GM21737 (cell line): ENCODE results near the gene FASTKD1.
A peak's percentile ranks its signal among the peaks of the same experiment; 100 is the strongest.
"Not testable (repeated sequence)": the region's sequence is repeated elsewhere in the genome, so short reads cannot be mapped to it uniquely, and the experiment has no call there.

Experiments
- ATAC-seq: cut with Tn5 transposase; IDR thresholded peaks from one replicate; pipeline ENCODE4 v1.9.1; 2021; ENCODE audit warnings: mild to moderate bottlenecking, moderate library complexity; ENCODE audit not compliant: unreplicated experiment

Gene FASTKD1

DNA sequence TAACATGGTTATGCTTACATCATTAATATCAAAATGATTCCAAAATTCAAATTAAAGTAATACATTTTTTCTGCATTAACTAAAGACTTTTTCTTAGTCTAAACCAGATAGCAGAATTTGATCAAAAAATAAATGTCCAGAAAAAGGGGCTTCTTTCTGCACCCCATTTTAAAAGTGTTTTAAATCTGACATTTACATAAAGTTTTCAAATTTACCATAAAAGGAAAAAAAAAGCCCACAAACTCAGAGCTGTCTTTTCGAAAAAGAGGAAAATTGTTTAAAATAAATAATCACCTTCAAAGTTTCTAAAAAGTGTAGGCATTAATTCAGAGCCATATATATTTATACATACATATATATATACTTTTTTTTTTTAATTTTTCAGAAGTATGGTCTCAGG, 1.5 kb downstream of the FASTKD1 start:
- no peak for ATAC-seq

DNA sequence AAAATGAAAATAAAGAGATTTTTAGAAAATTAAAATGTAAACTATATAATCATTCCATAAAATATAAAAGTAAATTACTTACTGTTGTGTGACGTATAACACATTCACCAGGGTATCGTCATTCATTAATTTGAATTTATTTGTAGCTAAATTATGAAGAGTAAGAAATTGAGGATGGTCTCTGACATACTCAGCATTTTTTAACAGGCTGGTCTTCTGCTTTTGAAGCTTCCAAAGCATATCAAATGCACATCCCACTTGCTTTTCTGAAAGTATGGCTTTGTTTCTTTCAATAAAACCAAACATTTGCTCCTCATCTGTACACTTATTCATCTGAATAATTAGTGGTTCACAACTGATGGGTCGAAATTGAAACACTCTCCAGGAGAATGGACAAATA, 2.1 kb downstream of the FASTKD1 start:
- no peak for ATAC-seq

DNA sequence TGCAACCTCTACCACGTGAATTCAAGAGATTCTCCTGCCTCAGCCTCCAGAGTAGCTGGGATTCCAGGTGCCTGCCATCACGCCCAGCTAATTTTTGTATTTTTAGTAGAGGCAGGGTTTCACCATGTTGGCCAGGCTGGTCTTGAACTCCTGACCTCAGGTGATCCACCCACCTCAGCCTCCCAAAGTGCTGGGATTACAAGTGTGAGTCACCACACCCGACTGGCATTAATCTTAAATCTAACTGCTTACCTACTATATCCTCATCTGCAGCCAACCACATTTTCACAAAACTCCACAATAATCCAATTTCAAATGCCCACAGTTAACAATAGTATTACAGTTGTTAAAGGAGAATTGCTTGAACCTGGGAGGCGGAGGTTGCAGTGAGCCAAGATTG, 2.9 kb downstream of the FASTKD1 start:
- ATAC-seq, result not testable (repeated sequence)

DNA sequence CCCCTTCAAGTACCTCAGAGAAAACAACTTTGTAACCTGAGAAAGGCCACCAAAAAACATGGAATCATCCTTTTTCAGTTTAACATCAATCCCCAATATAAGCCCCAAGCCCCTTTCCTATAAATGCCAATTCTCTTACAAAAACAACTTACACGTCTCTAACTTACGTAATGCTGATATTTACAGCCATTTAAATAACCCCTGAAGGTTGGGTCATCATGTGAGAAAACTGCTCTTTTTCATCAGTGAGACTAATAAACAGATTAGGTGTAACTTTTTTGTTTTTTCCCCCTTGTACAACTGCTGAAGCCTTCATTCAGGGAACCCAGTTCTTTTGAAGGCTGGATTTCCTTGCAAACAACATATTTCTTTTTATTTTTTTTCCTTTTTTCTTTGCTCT, 3.7 kb downstream of the FASTKD1 start:
- no peak for ATAC-seq

DNA sequence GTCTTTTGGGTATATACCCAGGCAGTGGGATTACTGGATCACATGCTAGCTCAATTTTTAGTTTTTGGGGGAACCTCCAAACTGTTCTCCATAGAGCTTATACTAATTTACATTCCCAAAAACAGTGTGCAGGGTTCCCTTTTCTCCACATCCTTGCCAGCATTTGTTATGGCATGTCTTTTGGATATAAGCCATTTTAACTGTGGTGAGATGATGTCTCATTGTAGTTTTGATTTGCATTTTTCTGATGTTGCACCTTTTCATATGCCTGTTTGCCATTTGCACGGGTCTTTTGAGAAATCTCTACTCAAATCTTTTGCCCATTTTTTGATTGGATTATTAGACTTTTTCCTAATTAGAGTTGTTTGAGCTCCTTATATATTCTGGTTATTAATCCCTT, 8.0 kb downstream of the FASTKD1 start:
- no peak for ATAC-seq

DNA sequence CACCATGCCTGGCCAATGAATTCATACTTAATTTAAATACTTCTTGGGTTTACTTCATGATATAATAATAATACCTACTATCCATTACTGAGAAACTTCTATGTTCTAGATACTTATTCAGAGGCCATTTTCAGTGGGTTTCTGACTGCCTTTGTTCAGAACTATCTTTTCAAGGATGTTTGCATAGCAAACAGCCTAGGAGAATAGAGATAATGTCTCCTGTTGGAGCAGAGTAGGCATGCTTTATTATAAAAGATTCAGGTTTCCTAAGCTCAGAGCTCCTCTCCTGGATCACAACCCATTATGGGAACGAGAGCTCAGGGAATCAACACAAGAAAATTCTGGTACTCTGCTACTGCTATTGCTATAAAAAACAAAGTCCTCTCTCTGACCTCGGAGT, 11.1 kb downstream of the FASTKD1 start:
- ATAC-seq, result no peak

DNA sequence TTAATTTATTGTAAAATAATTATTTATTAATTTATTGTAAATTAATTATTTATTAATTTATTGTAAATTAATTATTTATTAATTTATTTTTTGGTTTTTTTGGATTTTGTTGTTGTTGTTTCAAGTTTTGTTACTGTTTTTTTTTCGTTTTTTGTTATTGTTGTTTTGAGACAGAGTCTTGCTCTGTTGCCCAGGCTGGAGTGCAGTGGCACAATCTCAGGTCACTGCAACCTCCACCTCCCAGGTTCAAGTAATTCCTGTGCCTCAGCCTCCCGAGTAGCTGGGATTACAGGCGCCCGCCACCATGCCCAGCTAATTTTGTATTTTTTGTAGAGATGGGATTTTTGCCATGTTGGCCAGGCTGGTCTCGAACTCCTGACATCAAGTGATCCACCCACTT, 11.6 kb downstream of the FASTKD1 start:
- ATAC-seq, result not testable (repeated sequence)

DNA sequence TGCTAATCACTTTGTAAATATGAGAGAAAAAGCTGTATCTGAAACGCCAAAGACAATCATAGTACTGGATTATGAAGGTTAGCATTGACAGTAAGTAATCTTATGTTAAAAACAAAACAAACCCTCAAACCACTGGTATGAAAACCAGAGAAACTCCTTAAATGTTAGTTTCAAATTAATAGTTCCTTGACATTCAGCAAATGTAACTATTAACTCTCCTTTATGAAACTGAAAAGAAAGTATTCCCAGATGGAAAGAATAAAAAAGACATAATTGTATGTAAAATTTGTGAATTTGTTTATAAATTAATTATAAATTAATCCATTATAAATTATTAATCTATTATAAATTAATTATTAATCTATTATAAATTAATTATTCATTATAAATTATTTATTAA, 12.3 kb downstream of the FASTKD1 start:
- no peak for ATAC-seq

DNA sequence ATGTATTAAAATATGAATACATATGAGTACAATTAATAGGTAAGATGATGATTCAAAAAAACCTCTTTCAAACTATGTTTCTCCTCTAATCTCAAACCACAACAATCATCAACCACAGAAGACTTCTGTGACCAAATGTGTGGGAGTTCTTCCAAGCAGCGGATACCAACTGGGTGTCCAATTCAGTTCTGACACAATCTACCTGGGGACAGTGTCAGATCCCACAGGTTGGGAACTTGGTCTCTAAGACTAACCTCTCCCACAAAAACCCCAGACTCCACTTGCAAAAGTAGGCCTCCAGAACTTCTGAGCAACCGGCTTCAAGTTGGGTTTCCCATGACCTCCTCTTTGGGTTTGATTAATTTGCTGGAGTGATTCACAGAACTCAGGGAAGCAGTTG, 26.9 kb downstream of the FASTKD1 start:
- ATAC-seq, result no peak

DNA sequence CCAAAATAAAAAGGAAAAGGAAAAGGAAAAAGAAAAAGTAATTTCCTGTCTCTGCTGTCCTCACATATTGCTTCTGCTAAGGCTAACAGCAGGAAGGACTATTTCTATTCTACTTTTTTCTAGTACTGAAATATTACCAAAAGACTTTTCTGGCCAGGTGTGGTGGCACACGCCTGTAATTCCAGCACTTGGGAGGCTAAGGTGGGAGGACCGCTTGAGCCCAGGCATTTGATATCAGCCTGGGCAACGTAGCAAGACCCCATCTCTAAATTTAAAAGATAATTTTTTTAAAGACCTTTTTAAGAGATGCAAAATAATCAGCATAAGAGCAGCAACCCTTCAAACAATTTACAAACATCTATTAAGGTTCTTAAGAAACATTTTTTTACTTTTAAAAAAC, 31.2 kb downstream of the FASTKD1 start:
- ATAC-seq, result no peak

DNA sequence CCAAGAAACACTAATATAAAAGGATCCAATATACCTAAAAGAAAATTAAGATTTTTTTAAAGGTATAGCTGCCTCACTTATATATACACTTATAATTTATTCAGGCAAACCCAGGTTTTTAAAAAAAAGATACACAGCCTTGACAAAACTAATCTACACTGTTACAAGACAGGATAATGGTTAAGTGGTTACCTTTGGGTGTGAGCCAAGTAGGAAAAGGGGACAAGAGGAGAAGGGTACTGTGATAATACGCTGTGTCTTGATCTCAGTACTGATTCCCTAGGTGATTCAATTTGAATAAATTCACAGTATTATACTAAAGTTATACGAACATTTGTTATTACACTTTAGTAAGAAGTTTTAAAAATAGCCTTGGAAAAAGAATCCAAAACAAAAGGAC, 33.5 kb downstream of the FASTKD1 start:
- ATAC-seq, result no peak

DNA sequence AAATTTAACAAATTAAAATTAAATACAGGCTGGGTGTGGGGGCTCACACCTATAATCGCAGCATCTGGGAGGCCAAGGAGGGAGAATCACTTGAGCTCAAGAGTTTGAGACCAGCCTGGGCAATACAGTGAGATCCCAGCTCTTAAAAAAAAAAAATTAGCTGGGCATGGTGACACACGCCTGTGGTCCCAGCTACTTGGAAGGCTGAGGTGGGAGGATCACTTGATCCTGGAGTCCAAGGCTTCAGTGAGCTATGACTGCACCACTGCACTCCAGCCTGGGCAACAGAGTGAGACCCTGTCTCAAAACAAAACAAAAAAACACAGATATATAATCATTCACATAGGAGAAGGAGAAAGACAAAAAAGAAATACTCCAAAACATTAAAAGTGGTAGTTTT, 34.2 kb downstream of the FASTKD1 start:
- ATAC-seq, result not testable (repeated sequence)

DNA sequence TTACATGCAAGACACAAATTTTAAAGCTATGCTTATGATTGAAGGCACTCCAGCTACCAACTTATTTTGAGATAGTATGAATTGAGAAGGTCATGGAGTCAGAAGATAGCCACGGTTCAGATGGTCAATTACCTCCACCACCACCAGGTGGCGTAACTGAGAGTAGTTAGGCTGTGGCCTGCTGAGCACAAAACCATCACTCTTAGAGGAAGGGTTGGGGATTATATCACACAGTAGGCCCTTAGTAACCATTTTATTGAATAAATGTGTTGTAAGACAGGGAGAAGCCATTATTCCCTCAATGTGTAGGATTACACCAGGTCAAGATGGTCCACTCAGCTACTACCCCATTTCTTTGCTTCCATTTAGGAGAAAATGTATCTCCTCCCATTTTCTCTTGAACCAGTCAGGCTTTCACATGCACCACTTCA, 45.4 kb downstream of the FASTKD1 start:
- ATAC-seq, result peak; percentile 70

DNA sequence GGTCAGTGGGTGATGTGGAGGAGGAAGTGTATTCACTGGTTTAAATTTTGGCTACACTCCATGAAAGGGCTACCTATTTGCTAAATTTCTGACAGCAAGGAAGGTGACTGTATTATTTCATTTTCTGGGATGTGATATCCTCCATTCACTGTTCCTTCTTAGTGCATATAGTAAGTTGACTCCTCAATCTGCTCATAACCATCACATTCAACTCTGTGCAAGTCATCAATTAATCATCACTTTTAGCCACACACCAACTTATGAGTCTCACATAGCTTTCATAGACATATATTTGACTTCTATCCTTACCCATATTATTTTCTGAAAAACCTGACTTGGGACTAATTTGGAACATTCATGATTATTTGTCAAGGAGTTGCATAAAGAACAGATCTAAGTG, 47.2 kb downstream of the FASTKD1 start:
- ATAC-seq, result no peak

DNA sequence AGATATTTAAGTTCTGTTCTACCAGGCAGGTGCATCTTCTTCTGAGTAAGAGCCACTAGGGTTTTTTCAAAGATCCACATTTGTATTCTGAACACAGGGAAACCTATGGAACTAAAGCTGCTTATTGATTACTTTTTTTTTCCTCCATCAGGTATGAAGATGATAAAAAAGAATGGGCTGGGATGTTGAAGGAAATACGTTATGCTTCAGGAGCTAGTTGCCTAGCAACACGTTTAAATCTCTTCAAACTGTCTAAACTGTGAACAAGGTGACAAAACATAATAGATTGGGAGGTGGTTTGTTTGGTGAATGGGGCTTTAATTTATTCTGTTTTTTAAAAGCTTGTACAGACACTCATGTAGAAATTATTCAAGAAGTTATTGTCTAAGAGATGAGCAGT, 48.2 kb downstream of the FASTKD1 start:
- no peak for ATAC-seq

DNA sequence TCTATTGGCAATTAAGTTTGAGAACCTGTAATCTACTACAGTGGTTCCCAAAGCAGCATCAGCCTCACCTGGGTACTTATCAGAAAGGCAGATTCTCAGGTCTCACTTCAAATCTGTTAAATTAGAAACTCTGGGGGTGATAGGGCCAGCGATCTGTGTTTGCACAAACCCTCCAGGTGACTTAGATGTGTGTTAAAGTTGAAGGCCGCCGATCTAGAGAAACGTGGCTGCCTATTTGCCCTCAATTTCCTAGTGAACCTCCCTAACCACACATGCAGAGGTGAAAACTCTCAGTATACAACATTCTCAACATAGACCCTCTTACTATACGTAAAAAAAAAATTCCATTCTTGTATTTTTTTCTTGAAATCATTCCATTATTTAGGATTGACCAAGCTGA, 50.0 kb downstream of the FASTKD1 start:
- ATAC-seq, result no peak

DNA sequence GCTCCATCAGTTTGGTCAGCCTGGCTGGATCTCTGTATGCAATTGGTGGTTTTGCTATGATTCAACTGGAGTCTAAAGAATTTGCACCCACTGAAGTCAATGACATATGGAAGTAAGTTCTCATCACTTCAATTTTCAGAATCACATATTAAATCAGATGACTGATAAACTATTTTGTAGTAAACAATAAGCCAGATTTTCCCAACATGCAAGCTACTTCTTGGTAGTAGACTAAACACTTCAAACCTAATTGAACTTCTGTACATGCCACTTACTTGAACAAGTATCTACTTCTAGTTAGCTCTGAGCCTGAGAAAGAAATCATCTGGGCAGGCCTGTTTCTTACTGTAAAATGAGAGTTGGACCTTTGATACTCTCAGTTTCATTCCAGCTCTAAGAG, 52.8 kb downstream of the FASTKD1 start:
- no peak for ATAC-seq

DNA sequence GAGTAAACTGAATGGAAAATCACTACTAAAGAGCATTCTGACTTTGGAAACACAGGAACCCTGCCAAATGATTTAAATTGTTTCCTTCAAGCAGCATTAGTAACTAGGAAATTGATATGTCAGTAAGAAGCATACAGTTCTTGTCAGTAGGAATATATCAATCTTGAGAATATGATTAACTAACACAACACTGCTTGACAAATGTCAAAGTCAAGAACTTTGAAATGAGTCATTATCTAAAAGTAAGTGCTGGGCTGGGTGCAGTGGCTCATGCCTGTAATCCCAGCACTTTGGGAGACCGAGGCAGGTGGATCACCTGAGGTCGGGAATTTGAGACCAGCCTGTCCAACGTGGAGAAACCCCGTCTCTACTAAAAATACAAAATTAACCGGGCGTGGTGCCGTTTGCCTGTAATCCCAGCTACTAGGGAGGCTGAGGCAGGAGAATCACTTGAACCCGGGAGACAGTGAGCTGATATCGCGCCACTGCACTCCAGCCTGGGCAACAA, 57.1 kb downstream of the FASTKD1 start:
- ATAC-seq, result not testable (repeated sequence)

DNA sequence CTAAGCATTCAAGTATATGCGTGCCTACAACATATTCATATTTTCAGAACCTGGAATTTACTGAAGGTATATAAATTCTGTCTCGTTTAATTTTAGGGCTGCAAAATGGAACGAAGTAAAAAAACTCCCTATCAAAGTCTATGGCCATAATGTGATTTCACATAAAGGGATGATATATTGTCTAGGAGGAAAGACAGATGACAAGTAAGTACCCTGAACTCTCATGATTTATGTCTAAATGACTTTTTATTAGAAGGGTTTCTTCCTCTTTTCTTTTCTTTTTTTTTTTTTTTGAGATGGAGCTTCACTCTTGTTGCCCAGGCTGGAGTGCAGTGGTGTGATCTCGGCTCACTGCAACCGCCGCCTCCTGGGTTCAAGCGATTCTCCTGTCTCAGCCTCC, 58.9 kb downstream of the FASTKD1 start:
- not testable (repeated sequence) for ATAC-seq

DNA sequence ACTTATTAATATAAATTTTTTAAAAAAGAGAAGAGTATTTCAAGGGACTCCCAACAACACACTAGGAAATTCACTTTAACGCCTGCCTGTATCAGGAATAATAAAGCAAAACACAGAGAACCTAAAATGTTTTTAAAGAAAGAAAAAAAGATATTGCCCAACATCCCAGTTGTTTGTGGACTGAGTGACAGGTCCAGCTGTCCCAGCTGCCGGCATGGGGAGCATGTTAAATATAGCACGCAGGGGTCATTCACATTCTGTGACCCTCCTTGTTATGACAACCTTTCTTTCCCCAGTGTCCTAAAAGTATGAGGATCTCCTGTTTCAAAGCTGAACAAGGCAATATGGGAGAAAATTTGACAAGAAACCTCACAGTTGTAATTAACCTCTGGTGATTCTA, 59.7 kb downstream of the FASTKD1 start:
- ATAC-seq, result no peak

DNA sequence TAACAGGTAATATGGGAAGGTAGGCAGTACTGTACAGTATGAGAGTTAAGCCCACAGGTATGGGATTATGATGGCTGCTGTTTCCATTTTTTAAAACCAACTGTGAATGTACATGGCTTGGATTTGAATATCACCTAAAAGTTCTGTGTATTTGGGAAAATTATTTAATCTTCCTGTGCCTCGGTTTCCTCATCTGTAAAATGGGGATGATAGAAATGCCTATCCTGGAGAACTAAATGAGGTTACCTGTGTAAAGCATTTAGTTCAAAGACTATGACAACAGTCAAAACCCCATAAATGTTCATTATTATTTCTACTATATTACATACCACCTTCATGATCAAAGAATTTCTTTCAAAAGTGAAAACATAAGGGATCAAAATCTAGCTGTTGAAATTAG, 60.6 kb downstream of the FASTKD1 start:
- ATAC-seq, result no peak

DNA sequence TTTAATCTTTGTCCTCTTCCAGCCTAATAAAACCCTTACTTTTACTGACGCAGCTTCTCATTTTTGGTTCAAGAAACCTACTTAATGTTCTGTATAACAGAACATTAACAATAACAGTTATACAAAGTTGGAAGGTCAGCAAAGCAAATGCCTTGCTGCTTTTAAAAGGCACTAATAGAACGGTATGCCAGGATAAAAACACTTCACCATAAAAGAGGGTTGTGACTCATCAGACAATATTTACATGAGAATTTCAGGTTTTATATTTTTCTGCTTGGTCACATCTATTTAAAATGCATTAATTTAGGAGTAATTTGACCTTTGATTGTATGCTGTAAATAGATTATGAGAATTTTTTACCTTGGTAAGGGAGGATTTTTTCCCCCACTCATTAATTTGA, 61.1 kb downstream of the FASTKD1 start:
- no peak for ATAC-seq

DNA sequence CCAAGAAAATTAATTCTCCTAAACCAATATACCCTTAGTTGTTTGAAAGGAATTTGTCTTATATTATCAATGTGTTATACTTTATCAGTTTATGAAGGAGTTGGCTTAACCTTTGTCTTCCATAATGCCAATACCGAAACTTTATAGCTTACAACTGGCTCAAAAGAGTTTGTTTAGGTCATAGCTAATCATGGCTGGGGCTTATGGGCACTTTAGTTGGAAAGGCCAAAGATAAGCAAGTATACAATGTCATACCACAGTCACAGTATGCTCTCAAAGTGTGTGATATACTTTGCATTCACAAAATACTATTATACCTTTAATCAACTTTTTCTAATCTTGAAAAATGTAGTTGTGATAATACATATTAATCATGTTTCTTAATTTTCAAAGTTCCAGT, 61.8 kb downstream of the FASTKD1 start:
- no peak for ATAC-seq

DNA sequence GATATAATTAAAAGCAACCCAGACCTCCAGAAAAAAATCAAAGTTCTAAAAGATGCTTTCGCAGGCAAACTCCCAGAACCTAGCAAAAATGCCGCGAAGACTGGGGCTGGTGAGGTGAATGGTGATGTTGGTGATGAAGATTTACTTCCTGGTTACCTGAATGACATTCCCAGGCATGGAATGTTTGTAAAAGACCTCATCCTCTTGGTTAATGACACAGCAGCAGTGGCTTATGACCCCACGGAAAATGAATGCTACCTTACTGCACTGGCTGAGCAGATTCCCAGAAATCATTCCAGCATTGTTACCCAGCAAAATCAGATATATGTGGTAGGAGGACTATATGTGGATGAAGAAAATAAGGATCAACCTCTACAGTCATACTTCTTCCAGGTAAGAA, 63.2 kb downstream of the FASTKD1 start:
- ATAC-seq, result no peak
